Endothelial cell of umbilical vein (primary cell): ENCODE measurements around the gene GUF1. TPM values are rescaled to one million over a fixed set of nuclear protein-coding genes. Genes with fewer than 3 reads are reported as not detected.

Experiments used
- BruUV-seq: library from RNA; stranded (reverse); fragments of 400-500 nt; replicated peaks from 2 replicates; lab custom pipeline; 2021; lab: Mats Ljungman, UMichigan
- CTCF ChIA-PET: fragments of 300-600, 350-600 bp; sonication (Branson Sonifier 250); formaldehyde crosslinking; loops from one replicate; lab custom pipeline; 2021; ENCODE audit warnings: antibody characterized with exemption, inconsistent platforms; lab: Charles Lee
- POLR2A ChIA-PET: fragments of 300-600, 350-600 bp; sonication (Branson Sonifier 250); formaldehyde crosslinking; loops from one replicate; lab custom pipeline; 2021; ENCODE audit warnings: antibody characterized with exemption, inconsistent platforms; lab: Charles Lee
- DNase-seq: peaks from one replicate; pipeline ENCODE4 v3.0.0-alpha.2; 2011; ENCODE audit warnings: low read depth, low spot score
- FAIRE-seq: peaks from 2 replicates; lab custom pipeline; 2011; peaks lifted over from hg19 to GRCh38; lab: Jason Lieb, UNC
- H2AFZ ChIP-seq: 2 replicates; pipeline ENCODE4 v1.6.0; 2012; ENCODE audit warnings: low read depth, low read length, control low read depth, inconsistent platforms
- H3K27ac ChIP-seq: 2 replicates; pipeline ENCODE4 v1.5.1; 2011; ENCODE audit warnings: low read depth, mild to moderate bottlenecking, control low read depth, low read length, moderate library complexity; ENCODE audit not compliant: insufficient read depth
- H3K27me3 ChIP-seq, 2 experiments: 2 replicates each; pipeline versions ENCODE4 v1.6.0 to v1.6.1; 2011; ENCODE audit warnings: low read length in 2 of 2, mixed read lengths in 1 of 2; ENCODE audit not compliant: control insufficient read depth in 2 of 2, insufficient read depth in 2 of 2
- H3K36me3 ChIP-seq, 2 experiments: 2 replicates in 1 of 2; 3 replicates in 1 of 2; pipeline ENCODE4 v1.5.1; 2011; ENCODE audit warnings: low read length in 2 of 2, mild to moderate bottlenecking in 1 of 2, moderate library complexity in 1 of 2; ENCODE audit not compliant: control insufficient read depth in 2 of 2, insufficient read depth in 2 of 2; ENCODE audit errors: extremely low read depth in 1 of 2
- H3K4me1 ChIP-seq: 3 replicates; pipeline ENCODE4 v1.5.1; 2011; ENCODE audit warnings: mild to moderate bottlenecking, low read length; ENCODE audit not compliant: control insufficient read depth, insufficient read depth; ENCODE audit errors: extremely low read depth
- H3K4me2 ChIP-seq: 2 replicates; pipeline ENCODE4 v1.6.1; 2011; ENCODE audit warnings: low read length, control low read depth, mixed read lengths; ENCODE audit not compliant: insufficient read depth
- H3K4me3 ChIP-seq, 3 experiments: fragments of 200-600 bp in 1 of 3; sonication (generic), shearing (Covaris generic) in 1 of 3; replicated peaks in 1 of 3; 2 replicates each; pipeline ENCODE4 v1.5.1; 2011 to 2016; ENCODE audit warnings: control low read depth in 3 of 3, low read length in 3 of 3, mild to moderate bottlenecking in 2 of 3, inconsistent platforms in 1 of 3, low read depth in 1 of 3, moderate library complexity in 1 of 3; ENCODE audit not compliant: insufficient read depth in 1 of 3
- H3K79me2 ChIP-seq: 2 replicates; pipeline ENCODE4 v1.6.0; 2012; ENCODE audit warnings: low read length, inconsistent platforms; ENCODE audit not compliant: control insufficient read depth, insufficient read depth
- H3K9ac ChIP-seq: replicated peaks from 2 replicates; pipeline ENCODE3; 2011; ENCODE audit warnings: low read length, control low read depth; ENCODE audit not compliant: insufficient read depth; ENCODE audit errors: extremely low read depth
- H3K9me1 ChIP-seq: replicated peaks from 3 replicates; pipeline ENCODE4 v1.6.0; 2011; ENCODE audit warnings: mild to moderate bottlenecking, low read length; ENCODE audit not compliant: control insufficient read depth, insufficient read depth; ENCODE audit errors: extremely low read depth
- H3K9me3 ChIP-seq: replicated peaks from 2 replicates; pipeline ENCODE4 v1.5.1; 2012; ENCODE audit warnings: low read length, inconsistent platforms; ENCODE audit not compliant: control insufficient read depth, insufficient read depth
- H4K20me1 ChIP-seq: replicated peaks from 2 replicates; pipeline ENCODE3; 2011; ENCODE audit warnings: mild to moderate bottlenecking, low read length; ENCODE audit not compliant: control insufficient read depth, insufficient read depth; ENCODE audit errors: extremely low read depth
- CTCF ChIP-seq, 2 donors: IDR thresholded peaks; 1 replicate in 1 of 2; 2 replicates in 1 of 2; pipeline ENCODE4 v1.5.1; 2011; ENCODE audit warnings: low read length in 2 of 2, mild to moderate bottlenecking in 2 of 2, moderate library complexity in 2 of 2, control low read depth in 1 of 2, inconsistent platforms in 1 of 2, low read depth in 1 of 2; ENCODE audit not compliant: insufficient read depth in 1 of 2; ENCODE audit errors: extremely low read depth in 1 of 2
- EZH2 ChIP-seq: IDR thresholded peaks from 2 replicates; pipeline ENCODE4 v1.6.1; 2012; ENCODE audit warnings: borderline replicate concordance, low read depth, mild to moderate bottlenecking, moderate library complexity, low read length, inconsistent platforms; ENCODE audit not compliant: severe bottlenecking
- FOS ChIP-seq: IDR thresholded peaks from 2 replicates; pipeline ENCODE4 v1.6.1; 2011; ENCODE audit warnings: mild to moderate bottlenecking, low read length, moderate library complexity, borderline replicate concordance; ENCODE audit not compliant: insufficient read depth
- GATA2 ChIP-seq: IDR thresholded peaks from 2 replicates; pipeline ENCODE4 v1.7.0; 2011; ENCODE audit warnings: low read depth, mild to moderate bottlenecking, moderate library complexity, mixed read lengths, low read length; ENCODE audit not compliant: insufficient read length, insufficient read depth
- JUN ChIP-seq: IDR thresholded peaks from 2 replicates; pipeline ENCODE4 v1.6.1; 2011; ENCODE audit warnings: borderline replicate concordance, low read depth; ENCODE audit not compliant: insufficient read length, insufficient read depth
- MAX ChIP-seq: IDR thresholded peaks from 2 replicates; pipeline ENCODE4 v1.6.1; 2011; ENCODE audit not compliant: insufficient read depth, insufficient read length
- MYC ChIP-seq: IDR thresholded peaks from one replicate; pipeline ENCODE4 v1.6.1; 2011; ENCODE audit warnings: mild to moderate bottlenecking, low read depth, low read length
- POLR2A ChIP-seq: IDR thresholded peaks from 2 replicates; pipeline ENCODE4 v1.6.1; 2012; ENCODE audit warnings: low read depth, mild to moderate bottlenecking, control low read depth, low read length
- POLR2AphosphoS5 ChIP-seq: IDR thresholded peaks from 2 replicates; pipeline ENCODE4 v1.6.1; 2012; ENCODE audit warnings: low read depth, mild to moderate bottlenecking, control low read depth, low read length, moderate library complexity; ENCODE audit not compliant: insufficient read depth
- dilution Hi-C: fragments of 300-500 bp; cut with MboI; formaldehyde crosslinking; loops from one replicate; pipeline ENCODE4 v1.15.0; 2019; ENCODE audit warnings: low sequenced_read_pairs; ENCODE audit not compliant: extremely low pct_ligation_motif_present
- intact Hi-C: fragments of 100-400 bp; cut with micrococcal nuclease; formaldehyde crosslinking; loops from one replicate; pipeline ENCODE4 v1.10.0; 2022
- polyA plus RNA-seq, 4 experiments: library from polyadenylated mRNA; depleted of rRNA in 3 of 4; stranded (reverse) in 3 of 4; unstranded in 1 of 4; fragments of >200 nt; gene quantifications; 2 replicates each; pipeline versions ENCODE4 v1.2.1 to v1.2.3, GENCODE V29; 2011 to 2012; ENCODE audit warnings: missing spikeins in 1 of 4
- total RNA-seq: library from RNA; stranded (reverse); gene quantifications from 2 replicates; pipeline ENCODE4 v1.2.3, GENCODE V29; 2021

GUF1 gene
- total and polyA plus RNA-seq, 2 donors (not counting 3 experiments of a cell fraction or from before 2014, with no cell fraction given), result 5.4 to 19.9 TPM

- BruUV-seq, result no TSS peak
- FAIRE-seq, result no peak
- Histone ChIP-seq H3K9me1 (no peaks in the 10 kb centered on the region), H3K27ac (no peak overlapping the region), H4K20me1 (no peaks in the 10 kb centered on the region), H3K4me2 (no peak overlapping the region), H2AFZ (no peak overlapping the region), H3K36me3 (peaks cover 8 to 16% of the 10 kb centered on the region in 2 experiments), H3K27me3 (no peaks in the 10 kb centered on the region), H3K4me1 (no peaks in the 10 kb centered on the region), H3K4me3 (no peak overlapping the region), H3K79me2 (no peaks in the 10 kb centered on the region), H3K9me3 (no peaks in the 10 kb centered on the region), H3K9ac (no peak overlapping the region)
- no peak for TF ChIP-seq GATA2
- TF ChIP-seq JUN, result no peak
- no peak for TF ChIP-seq MAX
- no peak for TF ChIP-seq MYC
- TF ChIP-seq CTCF (IDR thresholded peaks at IDR 0.05; ENCODE audit: extremely low read depth in 1 of 2, insufficient read depth in 1 of 2, low read depth in 1 of 2, low read length in 2 of 2), result no peak
- TF ChIP-seq FOS, result no peak
- no peak for TF ChIP-seq POLR2AphosphoS5
- no peak for TF ChIP-seq EZH2
- TF ChIP-seq POLR2A, result no peak
- dilution Hi-C loops, result no loop called here
- intact Hi-C loops, result no loop called here
- POLR2A ChIA-PET, result no interaction called here
- no peak for DNase-seq
- CTCF ChIA-PET, result interaction anchor here (1.3 kb wide), 1 partner anchor 21 kb away, joined by 3 read pairs; no protein-coding TSS in a partner anchor
Observed at GRCh38 chr4:44701037-44701436, 22.8 kb downstream of the GUF1 start.
